SK-N-SH treated with all-trans-retinoic acid at 6 μM for 48 hours (cell line): Measurements from ENCODE around the gene DCC.

ENCODE experiments used
- GLIS3 ChIP-seq: fragments of 250-450 bp; sonication (Bioruptor Pico); IDR thresholded peaks from 2 replicates; pipeline ENCODE4 v1.5.0; 2020; ENCODE audit warnings: mild to moderate bottlenecking, moderate library complexity
- OSR1 ChIP-seq: fragments of 250-450 bp; sonication (Bioruptor Pico); IDR thresholded peaks from 2 replicates; pipeline ENCODE4 v1.8.0; 2022; ENCODE audit warnings: moderate library complexity, mild to moderate bottlenecking, inconsistent platforms
- PATZ1 ChIP-seq: fragments of 250-450 bp; sonication (Bioruptor Pico); IDR thresholded peaks from 2 replicates; pipeline ENCODE4 v1.8.0; 2020; ENCODE audit warnings: mild to moderate bottlenecking, moderate library complexity, borderline replicate concordance
- PPARA ChIP-seq: fragments of 250-450 bp; sonication (Bioruptor Pico); IDR thresholded peaks from 2 replicates; pipeline ENCODE4 v1.5.0; 2020; ENCODE audit warnings: mild to moderate bottlenecking, borderline replicate concordance
- TOX ChIP-seq: fragments of 250-450 bp; sonication (Bioruptor Pico); IDR thresholded peaks from 2 replicates; pipeline ENCODE4 v1.8.0; 2021; ENCODE audit warnings: mild to moderate bottlenecking, moderate library complexity, borderline replicate concordance
- ZC3H10 ChIP-seq: fragments of 250-450 bp; sonication (Bioruptor Pico); IDR thresholded peaks from 2 replicates; pipeline ENCODE4 v1.5.1; 2021; ENCODE audit warnings: mild to moderate bottlenecking, moderate library complexity
- ZFP30 ChIP-seq: fragments of 450-650 bp; formaldehyde crosslinking; IDR thresholded peaks from 2 replicates; pipeline ENCODE4 v1.5.0; 2022; ENCODE audit warnings: mild to moderate bottlenecking, moderate library complexity
- ZNF8 ChIP-seq: fragments of 450-650 bp; formaldehyde crosslinking; IDR thresholded peaks from 2 replicates; pipeline ENCODE4 v1.5.0; 2020; ENCODE audit warnings: mild to moderate bottlenecking, moderate library complexity

- TF ChIP-seq PATZ1 (CRISPR knock-in tag) (no peak), TOX (CRISPR knock-in tag) (no peak), GLIS3 (CRISPR knock-in tag) (no peak), OSR1 (CRISPR knock-in tag) (no peak), ZC3H10 (CRISPR knock-in tag) (no peak), PPARA (CRISPR knock-in tag) (no peak), ZNF8 (CRISPR knock-in tag) (no peak), ZFP30 (CRISPR knock-in tag) (no peak)
These were observed 351.8 kb downstream of the DCC start for GRCh38 chr18:52691841-52692240.
